Measurements from ENCODE around the gene EYA2. TPM values are rescaled to one million over a fixed set of nuclear protein-coding genes. Genes with fewer than 3 reads are reported as not detected.

The EYA2 gene
- total and polyA plus RNA-seq, 2 experiments from 2014 or later = 0.18 TPM; not detected in 1

GRCh38 chr20:46946181-46946624 is 51.6 kb downstream of the EYA2 start:
- H3K36me3 ChIP-seq (ENCODE audit: low read depth) = no peaks in the 10 kb centered on the region
- no peak overlapping the region for H3K4me2 ChIP-seq (ENCODE audit: unreplicated experiment)
- no peaks in the 10 kb centered on the region for H3K27me3 ChIP-seq (replicated peaks; ENCODE audit: insufficient read depth)
- H2AFZ ChIP-seq = no peak overlapping the region
- H3K9me3 ChIP-seq (ENCODE audit: low read depth) = no peaks in the 10 kb centered on the region
- no peak overlapping the region for H3K27ac ChIP-seq
- TF ChIP-seq EZH2 (IDR thresholded peaks at IDR 0.05; ENCODE audit: insufficient read depth, poor library complexity, severe bottlenecking) (no peak), EZH2phosphoT487 (IDR thresholded peaks at IDR 0.05; ENCODE audit: insufficient read depth, low read depth) (no peak)
- H4K20me1 ChIP-seq (ENCODE audit: insufficient read depth) = no peaks in the 10 kb centered on the region
- H3K9ac ChIP-seq = no peak overlapping the region
- H3K9me2 ChIP-seq (ENCODE audit: insufficient read depth) = no peaks in the 10 kb centered on the region
- WGBS, 2 experiments (ENCODE audit: low coverage in 1 of 2, low lambda C conversion rate in 2 of 2, missing lambda C conversion rate in 2 of 2) = 75 to 76% methylated on average over 7 of the region's 7 CpGs
- no peak for DNase-seq
- no peaks in the 10 kb centered on the region for H3F3A ChIP-seq (ENCODE audit: insufficient read depth)
- no peak overlapping the region for H3K4me3 ChIP-seq
- peaks cover 2% of the 10 kb centered on the region for H3K4me1 ChIP-seq (ENCODE audit: insufficient read depth)
- H3K79me2 ChIP-seq (ENCODE audit: insufficient read depth) = no peaks in the 10 kb centered on the region
- in situ Hi-C loops (cut with MboI) = no loop called here

GRCh38 chr20:46946796-46947195 is 52.2 kb downstream of the EYA2 start:
- 85 to 86% methylated on average over 3 of the region's 3 CpGs for WGBS, 2 experiments (ENCODE audit: low coverage in 1 of 2, low lambda C conversion rate in 2 of 2, missing lambda C conversion rate in 2 of 2)
- TF ChIP-seq EZH2 (IDR thresholded peaks at IDR 0.05; ENCODE audit: insufficient read depth, poor library complexity, severe bottlenecking) (no peak), EZH2phosphoT487 (IDR thresholded peaks at IDR 0.05; ENCODE audit: insufficient read depth, low read depth) (no peak)

DNA sequence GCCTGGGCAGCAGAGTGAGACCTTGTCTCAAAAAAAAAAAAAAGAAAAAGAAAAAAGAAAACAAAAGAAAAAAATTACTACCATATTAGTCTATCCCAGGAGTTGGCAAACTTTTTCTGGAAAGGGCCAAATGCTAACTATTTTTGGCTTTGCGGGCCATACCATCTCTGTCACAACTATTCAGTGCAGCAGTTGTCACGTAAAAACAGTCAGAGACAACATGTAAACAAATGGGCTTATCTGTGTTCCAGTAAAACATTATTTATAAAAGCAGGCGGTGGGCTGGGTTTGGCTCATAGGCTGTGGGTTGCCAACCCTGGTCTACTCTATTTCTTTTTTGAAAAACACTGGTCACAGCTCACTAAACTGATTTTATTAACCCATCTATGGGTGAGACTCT is 53.4 kb downstream of the EYA2 start:
- Histone ChIP-seq H3K79me2 (ENCODE audit: insufficient read depth) (no peaks in the 10 kb centered on the region), H3K36me3 (ENCODE audit: low read depth) (no peaks in the 10 kb centered on the region), H3K27me3 (replicated peaks; ENCODE audit: insufficient read depth) (no peaks in the 10 kb centered on the region), H2AFZ (no peak overlapping the region), H4K20me1 (ENCODE audit: insufficient read depth) (no peaks in the 10 kb centered on the region), H3F3A (ENCODE audit: insufficient read depth) (no peaks in the 10 kb centered on the region), H3K9ac (no peak overlapping the region), H3K27ac (no peak overlapping the region), H3K4me2 (ENCODE audit: unreplicated experiment) (no peak overlapping the region), H3K4me3 (no peak overlapping the region), H3K9me2 (ENCODE audit: insufficient read depth) (no peaks in the 10 kb centered on the region), H3K4me1 (ENCODE audit: insufficient read depth) (peaks cover 12% of the 10 kb centered on the region), H3K9me3 (ENCODE audit: low read depth) (no peaks in the 10 kb centered on the region)
- in situ Hi-C loops (cut with MboI) = no loop called here
- WGBS, 2 experiments (ENCODE audit: low coverage in 1 of 2, low lambda C conversion rate in 2 of 2, missing lambda C conversion rate in 2 of 2) = 40 to 46% methylated on average over 3 of the region's 3 CpGs
- DNase-seq = no peak
- TF ChIP-seq EZH2 (IDR thresholded peaks at IDR 0.05; ENCODE audit: insufficient read depth, poor library complexity, severe bottlenecking) (no peak), EZH2phosphoT487 (IDR thresholded peaks at IDR 0.05; ENCODE audit: insufficient read depth, low read depth) (no peak)

More at GRCh38 chr20:46946796-46947195, 52.2 kb downstream of the EYA2 start:
- Histone ChIP-seq H3K4me1 (ENCODE audit: insufficient read depth) (peaks cover 8% of the 10 kb centered on the region), H3K4me3 (no peak overlapping the region), H3K27me3 (replicated peaks; ENCODE audit: insufficient read depth) (no peaks in the 10 kb centered on the region), H3K9me3 (ENCODE audit: low read depth) (no peaks in the 10 kb centered on the region), H4K20me1 (ENCODE audit: insufficient read depth) (no peaks in the 10 kb centered on the region), H3F3A (ENCODE audit: insufficient read depth) (no peaks in the 10 kb centered on the region), H3K4me2 (ENCODE audit: unreplicated experiment) (no peak overlapping the region), H3K27ac (no peak overlapping the region), H2AFZ (no peak overlapping the region), H3K9ac (no peak overlapping the region), H3K79me2 (ENCODE audit: insufficient read depth) (no peaks in the 10 kb centered on the region), H3K36me3 (ENCODE audit: low read depth) (no peaks in the 10 kb centered on the region), H3K9me2 (ENCODE audit: insufficient read depth) (no peaks in the 10 kb centered on the region)
- in situ Hi-C loops (cut with MboI) = no loop called here
- DNase-seq = no peak

GRCh38 chr20:46951405-46951804 is 56.8 kb downstream of the EYA2 start:
- DNase-seq = peak; percentile 66
- TF ChIP-seq EZH2 (IDR thresholded peaks at IDR 0.05; ENCODE audit: insufficient read depth, poor library complexity, severe bottlenecking) (no peak), EZH2phosphoT487 (IDR thresholded peaks at IDR 0.05; ENCODE audit: insufficient read depth, low read depth) (no peak)
- Histone ChIP-seq H3K9me3 (ENCODE audit: low read depth) (no peaks in the 10 kb centered on the region), H3F3A (ENCODE audit: insufficient read depth) (peaks cover 13% of the 10 kb centered on the region; the same call in 1 of the 2 replicates), H3K9ac (peak overlapping the region; percentile 18), H2AFZ (no peak overlapping the region), H3K27ac (peak overlapping the region; percentile 56), H3K27me3 (replicated peaks; ENCODE audit: insufficient read depth) (no peaks in the 10 kb centered on the region), H4K20me1 (ENCODE audit: insufficient read depth) (no peaks in the 10 kb centered on the region), H3K36me3 (ENCODE audit: low read depth) (no peaks in the 10 kb centered on the region), H3K4me1 (ENCODE audit: insufficient read depth) (peaks cover 24% of the 10 kb centered on the region), H3K9me2 (ENCODE audit: insufficient read depth) (no peaks in the 10 kb centered on the region), H3K4me3 (no peak overlapping the region), H3K79me2 (ENCODE audit: insufficient read depth) (no peaks in the 10 kb centered on the region), H3K4me2 (ENCODE audit: unreplicated experiment) (peak overlapping the region; percentile 1)
- in situ Hi-C loops (cut with MboI) = no loop called here
- WGBS, 2 experiments (ENCODE audit: low coverage in 1 of 2, low lambda C conversion rate in 2 of 2, missing lambda C conversion rate in 2 of 2) = 29 to 46% methylated on average over 4 of the region's 4 CpGs

Data from GM23248 (cell line).